H1 (cell line): ENCODE results near the gene FCN2. TPM values are rescaled to one million over a fixed set of nuclear protein-coding genes. Genes with fewer than 3 reads are reported as not detected.

Source experiments
- CTCF ChIA-PET: fragments of 300-600 bp; sonication (Branson Sonifier 250); formaldehyde crosslinking; loops from one replicate; lab custom pipeline; 2021; ENCODE audit not compliant: partially characterized antibody; lab: Charles Lee
- POLR2A ChIA-PET: fragments of 300-600 bp; sonication (Branson Sonifier 250); formaldehyde crosslinking; loops from one replicate; lab custom pipeline; 2021; ENCODE audit warnings: inconsistent platforms; ENCODE audit not compliant: partially characterized antibody; lab: Charles Lee
- DNase-seq, 2 experiments: peaks; one replicate each; pipeline versions ENCODE4 v3.0.0 to v3.0.0-alpha.2; 2010 to 2022; ENCODE audit warnings: low spot score in 2 of 2, low read depth in 1 of 2, mixed read lengths in 1 of 2
- FAIRE-seq: peaks from 2 replicates; lab custom pipeline; 2011; peaks lifted over from hg19 to GRCh38; lab: Jason Lieb, UNC
- H2AFZ ChIP-seq: 2 replicates; pipeline ENCODE4 v1.8.1; 2012; ENCODE audit warnings: low read length, inconsistent platforms
- H2AK5ac ChIP-seq: 2 replicates; pipeline ENCODE4 v1.6.1; 2013; ENCODE audit warnings: low read depth, low read length
- H2BK120ac ChIP-seq: replicated peaks from 2 replicates; pipeline ENCODE3; 2013; ENCODE audit warnings: low read depth, low read length, inconsistent platforms
- H2BK12ac ChIP-seq: 2 replicates; pipeline ENCODE4 v1.6.1; 2013; ENCODE audit warnings: low read depth, low read length
- H2BK15ac ChIP-seq: 2 replicates; pipeline ENCODE4 v1.6.1; 2013; ENCODE audit warnings: low read length
- H2BK20ac ChIP-seq: 2 replicates; pipeline ENCODE4 v1.6.1; 2013; ENCODE audit warnings: low read length
- H2BK5ac ChIP-seq: 2 replicates; pipeline ENCODE4 v1.6.1; 2013; ENCODE audit warnings: low read depth, low read length
- H3K14ac ChIP-seq: 2 replicates; pipeline ENCODE4 v1.6.1; 2013; ENCODE audit warnings: inconsistent platforms; ENCODE audit not compliant: insufficient read length
- H3K18ac ChIP-seq: 2 replicates; pipeline ENCODE4 v1.6.1; 2013; ENCODE audit warnings: low read length; ENCODE audit errors: extremely low read depth
- H3K23ac ChIP-seq: 2 replicates; pipeline ENCODE4 v1.6.1; 2013; ENCODE audit warnings: inconsistent platforms; ENCODE audit not compliant: insufficient read length
- H3K23me2 ChIP-seq: 2 replicates; pipeline ENCODE4 v1.6.1; 2013; ENCODE audit warnings: low read depth, low read length
- H3K27ac ChIP-seq: 2 replicates; pipeline ENCODE4 v1.6.1; 2011; ENCODE audit warnings: low read depth, low read length, inconsistent platforms
- H3K27me3 ChIP-seq, 4 experiments: replicated peaks in 1 of 4; 1 replicate in 1 of 4; 2 replicates in 3 of 4; pipeline versions ENCODE4 v1.6.1 to v1.8.1; 2011 to 2013; ENCODE audit warnings: low read length in 3 of 4, mild to moderate bottlenecking in 3 of 4, inconsistent platforms in 2 of 4, mixed read lengths in 2 of 4, moderate library complexity in 1 of 4; ENCODE audit not compliant: control insufficient read depth in 3 of 4, insufficient read depth in 3 of 4; ENCODE audit errors: extremely low read depth in 1 of 4
- H3K36me3 ChIP-seq, 4 experiments: 2 replicates each; pipeline versions ENCODE4 v1.6.1 to v1.8.1; 2011 to 2013; ENCODE audit warnings: mild to moderate bottlenecking in 4 of 4, low read length in 3 of 4, moderate library complexity in 2 of 4, control low read depth in 1 of 4, inconsistent platforms in 1 of 4; ENCODE audit not compliant: insufficient read depth in 4 of 4, control insufficient read depth in 2 of 4
- H3K4ac ChIP-seq: replicated peaks from 2 replicates; pipeline ENCODE3; 2013; ENCODE audit warnings: low read length, low read depth, mixed read lengths, inconsistent platforms; ENCODE audit not compliant: insufficient read length
- H3K4me1 ChIP-seq, 4 experiments: replicated peaks in 1 of 4; 1 replicate in 1 of 4; 2 replicates in 3 of 4; pipeline versions ENCODE4 v1.6.1 to v1.8.1; 2011 to 2013; ENCODE audit warnings: low read length in 3 of 4, inconsistent platforms in 2 of 4, mixed read lengths in 1 of 4; ENCODE audit not compliant: insufficient read depth in 4 of 4, control insufficient read depth in 3 of 4
- H3K4me2 ChIP-seq, 2 experiments: 2 replicates each; pipeline versions ENCODE4 v1.6.1 to v1.8.1; 2011 to 2013; ENCODE audit warnings: low read depth in 2 of 2, low read length in 2 of 2, control low read depth in 1 of 2, inconsistent platforms in 1 of 2, mild to moderate bottlenecking in 1 of 2; ENCODE audit not compliant: insufficient read depth in 1 of 2
- H3K4me3 ChIP-seq, 4 experiments: fragments of 200-600, 300-600 bp in 1 of 4; sonication (generic), shearing (Covaris generic), sonication (Bioruptor Twin) in 1 of 4; 2 replicates each; pipeline versions ENCODE4 v1.5.1 to v1.8.1; 2011 to 2016; ENCODE audit warnings: low read length in 4 of 4, low read depth in 3 of 4, control low read depth in 2 of 4, inconsistent platforms in 2 of 4, mild to moderate bottlenecking in 2 of 4, mixed read lengths in 1 of 4, moderate library complexity in 1 of 4; ENCODE audit not compliant: insufficient read depth in 2 of 4; ENCODE audit errors: extremely low read depth in 1 of 4
- H3K56ac ChIP-seq: replicated peaks from 2 replicates; pipeline ENCODE3; 2013; ENCODE audit warnings: low read depth, mild to moderate bottlenecking, mixed read lengths, low read length, inconsistent platforms; ENCODE audit not compliant: insufficient read length
- H3K79me1 ChIP-seq: 2 replicates; pipeline ENCODE4 v1.6.1; 2013; ENCODE audit warnings: low read depth, low read length, control low read depth
- H3K79me2 ChIP-seq, 2 experiments: 2 replicates each; pipeline versions ENCODE4 v1.6.1 to v1.8.1; 2012 to 2013; ENCODE audit warnings: low read length in 2 of 2, mild to moderate bottlenecking in 2 of 2, inconsistent platforms in 1 of 2; ENCODE audit not compliant: insufficient read depth in 2 of 2, control insufficient read depth in 1 of 2
- H3K9ac ChIP-seq, 4 experiments: replicated peaks in 1 of 4; 1 replicate in 1 of 4; 2 replicates in 3 of 4; pipeline versions ENCODE4 v1.6.1 to v1.8.1; 2011 to 2013; ENCODE audit warnings: low read depth in 3 of 4, low read length in 3 of 4, control low read depth in 2 of 4, mild to moderate bottlenecking in 2 of 4, moderate library complexity in 2 of 4, inconsistent platforms in 1 of 4; ENCODE audit errors: extremely low read depth in 1 of 4
- H3K9me3 ChIP-seq, 2 experiments: 2 replicates each; pipeline versions ENCODE4 v1.6.1 to v1.8.1; 2012 to 2013; ENCODE audit warnings: mild to moderate bottlenecking in 2 of 2, moderate library complexity in 2 of 2, control low read depth in 1 of 2, inconsistent platforms in 1 of 2, low read depth in 1 of 2, low read length in 1 of 2, mixed read lengths in 1 of 2; ENCODE audit not compliant: insufficient read depth in 2 of 2
- H4K20me1 ChIP-seq, 2 experiments: replicated peaks in 1 of 2; 2 replicates each; pipeline versions ENCODE3 to v1.8.1; 2011 to 2013; ENCODE audit warnings: inconsistent platforms in 2 of 2, low read length in 2 of 2, mild to moderate bottlenecking in 1 of 2; ENCODE audit not compliant: insufficient read depth in 2 of 2, control insufficient read depth in 1 of 2
- H4K5ac ChIP-seq: 2 replicates; pipeline ENCODE4 v1.6.1; 2013; ENCODE audit warnings: low read length, low read depth, mixed read lengths, inconsistent platforms; ENCODE audit not compliant: insufficient read length
- H4K8ac ChIP-seq: 2 replicates; pipeline ENCODE4 v1.8.0; 2013; ENCODE audit warnings: mild to moderate bottlenecking, moderate library complexity, low read length, inconsistent platforms; ENCODE audit not compliant: insufficient read depth; ENCODE audit errors: extremely low read depth
- H4K91ac ChIP-seq: replicated peaks from 2 replicates; pipeline ENCODE3; 2013; ENCODE audit warnings: low read length, mixed read lengths, inconsistent platforms; ENCODE audit not compliant: insufficient read length
- BACH1 ChIP-seq: IDR thresholded peaks from 2 replicates; pipeline ENCODE4 v1.6.1; 2012; ENCODE audit warnings: low read length, improper control_type of control experiment
- CEBPB ChIP-seq: IDR thresholded peaks from 2 replicates; pipeline ENCODE4 v1.6.1; 2012; ENCODE audit warnings: low read depth, low read length
- EGR1 ChIP-seq: IDR thresholded peaks from 2 replicates; pipeline ENCODE4 v1.6.1; 2011; ENCODE audit warnings: low read depth, low read length, borderline replicate concordance
- EP300 ChIP-seq, 2 experiments: IDR thresholded peaks; 1 replicate in 1 of 2; 2 replicates in 1 of 2; pipeline ENCODE4 v1.6.1; 2011 to 2012; ENCODE audit warnings: low read depth in 2 of 2, low read length in 2 of 2, mild to moderate bottlenecking in 2 of 2, borderline replicate concordance in 1 of 2, inconsistent platforms in 1 of 2, moderate library complexity in 1 of 2
- EZH2 ChIP-seq: fragments of 200-600 bp; sonication (generic); IDR thresholded peaks from 2 replicates; pipeline ENCODE4 v1.7.1; 2012; ENCODE audit warnings: low read depth, mild to moderate bottlenecking, moderate library complexity, low read length, inconsistent platforms; ENCODE audit not compliant: severe bottlenecking
- HDAC2 ChIP-seq, 2 experiments: fragments of 300-600 bp in 1 of 2; sonication (generic) in 1 of 2; IDR thresholded peaks; 2 replicates each; pipeline ENCODE4 v1.6.1; 2011 to 2012; ENCODE audit warnings: low read depth in 2 of 2, low read length in 2 of 2, mild to moderate bottlenecking in 2 of 2, moderate library complexity in 2 of 2, borderline replicate concordance in 1 of 2, inconsistent platforms in 1 of 2
- JUN ChIP-seq: IDR thresholded peaks from 2 replicates; pipeline ENCODE4 v1.6.1; 2011; ENCODE audit warnings: low read depth, mild to moderate bottlenecking, improper control_type of control experiment, low read length
- KDM4A ChIP-seq: IDR thresholded peaks from one replicate; pipeline ENCODE4 v1.7.1; 2012; ENCODE audit warnings: low read depth, mild to moderate bottlenecking, moderate library complexity, low read length, inconsistent platforms; ENCODE audit not compliant: severe bottlenecking
- NRF1 ChIP-seq: IDR thresholded peaks from 2 replicates; pipeline ENCODE4 v1.6.1; 2011; ENCODE audit warnings: mild to moderate bottlenecking, low read depth, low read length, improper control_type of control experiment
- RFX5 ChIP-seq: IDR thresholded peaks from 2 replicates; pipeline ENCODE4 v1.6.1; 2011; ENCODE audit warnings: low read depth, low read length, improper control_type of control experiment, borderline replicate concordance
- TBP ChIP-seq: IDR thresholded peaks from 2 replicates; pipeline ENCODE4 v1.6.1; 2011; ENCODE audit warnings: low read depth, low read length, improper control_type of control experiment
- YY1 ChIP-seq: IDR thresholded peaks from 2 replicates; pipeline ENCODE4 v1.6.1; 2011; ENCODE audit warnings: low read depth, mild to moderate bottlenecking, low read length
- WGBS, 2 experiments: shearing (Covaris generic) in 1 of 2; methylation state at CpG; one replicate each; pipeline versions ENCODE4 v1.1.6 to v1.1.7; 2013 to 2015; ENCODE audit warnings: low lambda C conversion rate in 2 of 2, mixed read lengths in 2 of 2, inconsistent platforms in 1 of 2, low coverage in 1 of 2, missing lambda C conversion rate in 1 of 2; ENCODE audit not compliant: insufficient replicate concordance in 2 of 2, insufficient coverage in 1 of 2, insufficient read length in 1 of 2; ENCODE audit errors: extremely low coverage in 1 of 2, missing lambda C conversion rate in 1 of 2; 5-methylcytosine and 5-hydroxymethylcytosine counted together
- polyA plus RNA-seq, 7 experiments: library from polyadenylated mRNA; depleted of rRNA in 3 of 7; stranded (reverse) in 5 of 7; unstranded in 2 of 7; fragments of >200 nt in 5 of 7; fragments of 200-250 nt in 2 of 7; gene quantifications; 1 replicate in 5 of 7; 2 replicates in 1 of 7; 4 replicates in 1 of 7; pipeline versions ENCODE4 v1.2.1 to v1.2.3, GENCODE V29; 2011 to 2013; ENCODE audit warnings: missing spikeins in 2 of 7, mixed read lengths in 2 of 7
- total RNA-seq: library from RNA; stranded (reverse); fragmentation: NEBNext Ultra II Directional; extraction: Animal tissue kit (Norgen Biotek cat#: 25700); gene quantifications from 2 replicates; pipeline ENCODE4 v1.2.1, GENCODE V29; 2021
- TF ChIP-seq, protein P1 (sequence below): IDR thresholded peaks from 2 replicates; pipeline ENCODE4 v1.6.1; 2012; ENCODE audit warnings: low read length, inconsistent platforms

The FCN2 gene
- total and polyA plus RNA-seq, 2 of the 8 experiments (the other 6 are each of a cell fraction or from before 2014, with no cell fraction given), result not detected

DNA sequence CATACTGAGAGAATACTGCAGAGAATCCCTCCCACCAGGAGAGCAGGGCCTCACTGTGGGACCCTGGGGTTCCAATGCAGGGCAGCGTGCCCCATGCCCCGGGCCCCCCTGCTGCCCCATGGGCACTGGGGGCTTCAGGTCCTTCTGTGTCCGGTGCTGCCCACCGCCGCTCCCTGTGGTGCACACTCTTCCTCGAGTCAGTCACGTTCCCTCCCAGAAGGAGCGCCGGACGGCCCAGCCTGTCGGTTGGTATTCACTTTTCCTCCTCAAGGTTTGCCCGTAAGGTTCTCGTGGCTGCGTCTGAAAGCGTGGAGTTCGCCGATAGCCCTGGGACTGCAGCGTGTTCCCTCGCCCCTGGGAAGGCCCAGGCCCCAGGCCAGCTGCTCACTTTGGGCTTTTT, 48.1 kb upstream of the FCN2 start:
- H3K79me2 ChIP-seq, result no peaks in the 10 kb centered on the region
- DNase-seq (no peak), FAIRE-seq (no peak)
- no peaks in the 10 kb centered on the region for H3K4me1 ChIP-seq
- no peak overlapping the region for H3K4me2 ChIP-seq
- H2AFZ ChIP-seq, result no peak overlapping the region
- no peaks in the 10 kb centered on the region for H3K9me3 ChIP-seq
- peaks cover 0 to 4% (median 0%) of the 10 kb centered on the region in 4 experiments; a peak in 2 of 8 replicates for H3K36me3 ChIP-seq
- no peak overlapping the region for H4K91ac ChIP-seq
- no peak overlapping the region for H2BK5ac ChIP-seq
- WGBS, 2 experiments, result 95% methylated on average over 18 of the region's 19 CpGs; no CpG with 5 or more reads in 1 of the 2 experiments
- H3K14ac ChIP-seq, result no peak overlapping the region
- no peak overlapping the region for H3K4me3 ChIP-seq
- ChIA-PET POLR2A (no interaction called here), CTCF (no interaction called here)
- H2BK15ac ChIP-seq, result no peak overlapping the region
- no peak overlapping the region for H2BK120ac ChIP-seq
- no peak overlapping the region for H3K4ac ChIP-seq
- H4K20me1 ChIP-seq, result peaks cover 0 to 5% of the 10 kb centered on the region in 2 experiments
- no peak overlapping the region for H3K56ac ChIP-seq
- no peak overlapping the region for H3K27ac ChIP-seq
- H3K79me1 ChIP-seq, result no peaks in the 10 kb centered on the region
- H3K9ac ChIP-seq, result no peak overlapping the region
- no peak overlapping the region; the same call in 1 of the 2 replicates for H4K8ac ChIP-seq
- no peak overlapping the region for H3K23ac ChIP-seq
- no peak overlapping the region for H3K18ac ChIP-seq
- H3K23me2 ChIP-seq, result peaks cover 7% of the 10 kb centered on the region; the same call in 1 of the 2 replicates
- H2BK12ac ChIP-seq, result no peak overlapping the region
- H4K5ac ChIP-seq, result no peak overlapping the region
- H3K27me3 ChIP-seq, result no peaks in the 10 kb centered on the region
- H2BK20ac ChIP-seq, result no peak overlapping the region
- no peak overlapping the region for H2AK5ac ChIP-seq
- no peak for TF ChIP-seq YY1
- no peak for TF ChIP-seq RFX5
- TF ChIP-seq, protein P1, sequence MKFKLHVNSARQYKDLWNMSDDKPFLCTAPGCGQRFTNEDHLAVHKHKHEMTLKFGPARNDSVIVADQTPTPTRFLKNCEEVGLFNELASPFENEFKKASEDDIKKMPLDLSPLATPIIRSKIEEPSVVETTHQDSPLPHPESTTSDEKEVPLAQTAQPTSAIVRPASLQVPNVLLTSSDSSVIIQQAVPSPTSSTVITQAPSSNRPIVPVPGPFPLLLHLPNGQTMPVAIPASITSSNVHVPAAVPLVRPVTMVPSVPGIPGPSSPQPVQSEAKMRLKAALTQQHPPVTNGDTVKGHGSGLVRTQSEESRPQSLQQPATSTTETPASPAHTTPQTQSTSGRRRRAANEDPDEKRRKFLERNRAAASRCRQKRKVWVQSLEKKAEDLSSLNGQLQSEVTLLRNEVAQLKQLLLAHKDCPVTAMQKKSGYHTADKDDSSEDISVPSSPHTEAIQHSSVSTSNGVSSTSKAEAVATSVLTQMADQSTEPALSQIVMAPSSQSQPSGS, result no peak
- no peak for TF ChIP-seq EZH2
- no peak for TF ChIP-seq BACH1
- no peak for TF ChIP-seq KDM4A
- TF ChIP-seq NRF1, result no peak
- TF ChIP-seq EGR1, result no peak
- TF ChIP-seq CEBPB, result no peak
- no peak for TF ChIP-seq TBP
- TF ChIP-seq HDAC2 (IDR thresholded peaks at IDR 0.05; ENCODE audit: borderline replicate concordance in 1 of 2, low read depth in 2 of 2, low read length in 2 of 2), result no peak
- TF ChIP-seq EP300 (IDR thresholded peaks at IDR 0.05; ENCODE audit: borderline replicate concordance in 1 of 2, low read depth in 2 of 2, low read length in 2 of 2), result no peak
- TF ChIP-seq JUN, result no peak
